SK-N-SH treated with all-trans-retinoic acid at 6 μM for 48 hours (cell line): ENCODE measurements around the gene FAM110D.

ENCODE experiments used
- ATAC-seq: fragments of 200-7000 bp; cut with Tn5 transposase; 3 replicates; pipeline ENCODE4 v1.9.1; 2020; ENCODE audit warnings: mild to moderate bottlenecking, moderate library complexity
- ARNTL ChIP-seq: fragments of 450-650 bp; formaldehyde crosslinking; IDR thresholded peaks from 2 replicates; pipeline ENCODE4 v1.5.0; 2020; ENCODE audit warnings: low read depth, mild to moderate bottlenecking, moderate library complexity, borderline replicate concordance
- BACH2 ChIP-seq: fragments of 250-450 bp; sonication (Bioruptor Pico); IDR thresholded peaks from 2 replicates; pipeline ENCODE4 v1.9.0; 2021; ENCODE audit warnings: mild to moderate bottlenecking, borderline replicate concordance
- CREB5 ChIP-seq: fragments of 250-450 bp; sonication (Bioruptor Pico); IDR thresholded peaks from 2 replicates; pipeline ENCODE4 v1.5.1; 2020; ENCODE audit warnings: low read depth, mild to moderate bottlenecking, moderate library complexity
- CSRNP3 ChIP-seq: fragments of 250-450 bp; sonication (Bioruptor Pico); IDR thresholded peaks from 2 replicates; pipeline ENCODE4 v1.5.1; 2021; ENCODE audit warnings: mild to moderate bottlenecking, moderate library complexity
- ESRRG ChIP-seq: fragments of 250-450 bp; sonication (Bioruptor Pico); IDR thresholded peaks from 2 replicates; pipeline ENCODE4 v1.6.1; 2021; ENCODE audit warnings: mild to moderate bottlenecking
- GLIS3 ChIP-seq: fragments of 250-450 bp; sonication (Bioruptor Pico); IDR thresholded peaks from 2 replicates; pipeline ENCODE4 v1.5.0; 2020; ENCODE audit warnings: mild to moderate bottlenecking, moderate library complexity
- ISL1 ChIP-seq: fragments of 250-450 bp; sonication (Bioruptor Pico); IDR thresholded peaks from 2 replicates; pipeline ENCODE4 v2.1.2; 2022; ENCODE audit warnings: mild to moderate bottlenecking, moderate library complexity
- OSR1 ChIP-seq: fragments of 250-450 bp; sonication (Bioruptor Pico); IDR thresholded peaks from 2 replicates; pipeline ENCODE4 v1.8.0; 2022; ENCODE audit warnings: moderate library complexity, mild to moderate bottlenecking, inconsistent platforms
- POU6F1 ChIP-seq: fragments of 250-450 bp; sonication (Bioruptor Pico); IDR thresholded peaks from 2 replicates; pipeline ENCODE4 v1.8.0; 2021; ENCODE audit warnings: low read depth, mild to moderate bottlenecking, moderate library complexity, borderline replicate concordance
- PPARA ChIP-seq: fragments of 250-450 bp; sonication (Bioruptor Pico); IDR thresholded peaks from 2 replicates; pipeline ENCODE4 v1.5.0; 2020; ENCODE audit warnings: mild to moderate bottlenecking, borderline replicate concordance
- RARB ChIP-seq: fragments of 250-450 bp; sonication (Bioruptor Pico); IDR thresholded peaks from 2 replicates; pipeline ENCODE4 v1.8.0; 2021; ENCODE audit warnings: mild to moderate bottlenecking, moderate library complexity
- SNAI2 ChIP-seq: fragments of 250-450 bp; sonication (Bioruptor Pico); IDR thresholded peaks from 2 replicates; pipeline ENCODE4 v1.5.0; 2020; ENCODE audit warnings: mild to moderate bottlenecking, moderate library complexity
- TCF4 ChIP-seq: fragments of 250-450 bp; sonication (Bioruptor Pico); IDR thresholded peaks from 2 replicates; pipeline ENCODE4 v1.8.0; 2021; ENCODE audit warnings: mild to moderate bottlenecking, moderate library complexity, borderline replicate concordance
- TOX ChIP-seq: fragments of 250-450 bp; sonication (Bioruptor Pico); IDR thresholded peaks from 2 replicates; pipeline ENCODE4 v1.8.0; 2021; ENCODE audit warnings: mild to moderate bottlenecking, moderate library complexity, borderline replicate concordance
- TSHZ2 ChIP-seq: fragments of 250-450 bp; sonication (Bioruptor Pico); IDR thresholded peaks from 2 replicates; pipeline ENCODE4 v1.5.0; 2020; ENCODE audit warnings: mild to moderate bottlenecking, moderate library complexity
- ZC3H10 ChIP-seq: fragments of 250-450 bp; sonication (Bioruptor Pico); IDR thresholded peaks from 2 replicates; pipeline ENCODE4 v1.5.1; 2021; ENCODE audit warnings: mild to moderate bottlenecking, moderate library complexity
- ZFP30 ChIP-seq: fragments of 450-650 bp; formaldehyde crosslinking; IDR thresholded peaks from 2 replicates; pipeline ENCODE4 v1.5.0; 2022; ENCODE audit warnings: mild to moderate bottlenecking, moderate library complexity
- ZNF565 ChIP-seq: fragments of 450-650 bp; formaldehyde crosslinking; conservative IDR thresholded peaks from 2 replicates; pipeline ENCODE4 v1.5.0; 2020; ENCODE audit warnings: low read depth, mild to moderate bottlenecking, moderate library complexity
- ZNF70 ChIP-seq: fragments of 450-650 bp; formaldehyde crosslinking; IDR thresholded peaks from 2 replicates; pipeline ENCODE4 v1.5.0; 2020; ENCODE audit warnings: mild to moderate bottlenecking, moderate library complexity
- ZNF8 ChIP-seq: fragments of 450-650 bp; formaldehyde crosslinking; IDR thresholded peaks from 2 replicates; pipeline ENCODE4 v1.5.0; 2020; ENCODE audit warnings: mild to moderate bottlenecking, moderate library complexity
- TF ChIP-seq, protein P1 (sequence below): fragments of 250-450 bp; sonication (Bioruptor Pico); IDR thresholded peaks from 2 replicates; pipeline ENCODE4 v1.8.0; 2020; ENCODE audit warnings: mild to moderate bottlenecking, moderate library complexity, borderline replicate concordance

Gene FAM110D

GRCh38 chr1:26129778-26130177 is 29.1 kb upstream of the FAM110D start:
- TF ChIP-seq RARB (CRISPR knock-in tag) (no peak), ESRRG (CRISPR knock-in tag) (no peak), ISL1 (no peak), ZFP30 (CRISPR knock-in tag) (no peak), SNAI2 (CRISPR knock-in tag) (no peak), ZNF70 (no peak), BACH2 (CRISPR knock-in tag) (no peak), ZC3H10 (CRISPR knock-in tag) (no peak), TOX (no peak), PPARA (CRISPR knock-in tag) (no peak), ZNF8 (no peak), CSRNP3 (CRISPR knock-in tag) (no peak), TCF4 (CRISPR knock-in tag) (no peak), OSR1 (CRISPR knock-in tag) (no peak), POU6F1 (CRISPR knock-in tag) (no peak), ARNTL (CRISPR knock-in tag) (no peak)
- TF ChIP-seq, protein P1, sequence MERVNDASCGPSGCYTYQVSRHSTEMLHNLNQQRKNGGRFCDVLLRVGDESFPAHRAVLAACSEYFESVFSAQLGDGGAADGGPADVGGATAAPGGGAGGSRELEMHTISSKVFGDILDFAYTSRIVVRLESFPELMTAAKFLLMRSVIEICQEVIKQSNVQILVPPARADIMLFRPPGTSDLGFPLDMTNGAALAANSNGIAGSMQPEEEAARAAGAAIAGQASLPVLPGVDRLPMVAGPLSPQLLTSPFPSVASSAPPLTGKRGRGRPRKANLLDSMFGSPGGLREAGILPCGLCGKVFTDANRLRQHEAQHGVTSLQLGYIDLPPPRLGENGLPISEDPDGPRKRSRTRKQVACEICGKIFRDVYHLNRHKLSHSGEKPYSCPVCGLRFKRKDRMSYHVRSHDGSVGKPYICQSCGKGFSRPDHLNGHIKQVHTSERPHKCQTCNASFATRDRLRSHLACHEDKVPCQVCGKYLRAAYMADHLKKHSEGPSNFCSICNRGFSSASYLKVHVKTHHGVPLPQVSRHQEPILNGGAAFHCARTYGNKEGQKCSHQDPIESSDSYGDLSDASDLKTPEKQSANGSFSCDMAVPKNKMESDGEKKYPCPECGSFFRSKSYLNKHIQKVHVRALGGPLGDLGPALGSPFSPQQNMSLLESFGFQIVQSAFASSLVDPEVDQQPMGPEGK (CRISPR knock-in tag) = no peak
- ATAC-seq = no peak

GRCh38 chr1:26130695-26131094 is 28.2 kb upstream of the FAM110D start:
- TF ChIP-seq BACH2 (CRISPR knock-in tag) = no peak
- no peak for TF ChIP-seq ZNF565 (CRISPR knock-in tag)
- TF ChIP-seq ZC3H10 (CRISPR knock-in tag) = no peak
- TF ChIP-seq CSRNP3 (CRISPR knock-in tag) = no peak
- no peak for TF ChIP-seq ZFP30 (CRISPR knock-in tag)
- no peak for TF ChIP-seq ESRRG (CRISPR knock-in tag)
- no peak for TF ChIP-seq TSHZ2
- ATAC-seq = no peak

GRCh38 chr1:26132128-26132833 is 26.6 kb upstream of the FAM110D start:
- ATAC-seq = no peak
- TF ChIP-seq TOX (no peak), ISL1 (no peak), PPARA (CRISPR knock-in tag) (no peak), ESRRG (CRISPR knock-in tag) (no peak), ARNTL (CRISPR knock-in tag) (no peak), ZNF70 (no peak), TCF4 (CRISPR knock-in tag) (no peak), TSHZ2 (no peak), CSRNP3 (CRISPR knock-in tag) (no peak), GLIS3 (CRISPR knock-in tag) (no peak), OSR1 (CRISPR knock-in tag) (no peak), CREB5 (no peak)
